Measurements from ENCODE around the gene CHCHD6. TPM values are rescaled to one million over a fixed set of nuclear protein-coding genes. Genes with fewer than 3 reads are reported as not detected.
A peak's percentile ranks its signal among the peaks of the same experiment; 100 is the strongest.

Gene CHCHD6
- total RNA-seq, 1 experiment from 2014 or later: 40.9 TPM

DNA sequence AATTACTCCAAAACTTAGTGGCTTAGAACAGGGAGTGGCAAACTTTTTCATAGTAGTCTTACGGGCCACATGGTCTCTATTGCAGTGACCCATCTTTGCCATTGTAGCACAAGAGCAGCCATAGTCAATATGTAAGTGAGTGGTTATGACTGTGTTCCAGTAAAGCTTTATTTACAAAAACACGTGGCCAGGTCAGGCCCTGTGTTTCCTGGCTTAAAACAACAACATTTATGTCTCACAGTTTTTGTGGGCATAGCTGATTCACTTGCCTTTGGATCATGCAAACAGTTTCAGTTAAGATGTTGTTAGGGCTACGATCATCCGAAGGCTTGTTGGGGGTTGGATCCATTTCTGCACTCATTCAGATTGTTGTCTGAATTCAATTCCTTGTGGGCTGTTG lies 103.8 kb downstream of the CHCHD6 start:
- Histone ChIP-seq H3K27me3 (no peaks in the 10 kb centered on the region), H3K9me3 (peaks cover 3% of the 10 kb centered on the region; the same call in 1 of the 2 replicates), H3K36me3 (no peaks in the 10 kb centered on the region), H3K4me3 (no peak overlapping the region)
- DNase-seq: peak; percentile 36

DNA sequence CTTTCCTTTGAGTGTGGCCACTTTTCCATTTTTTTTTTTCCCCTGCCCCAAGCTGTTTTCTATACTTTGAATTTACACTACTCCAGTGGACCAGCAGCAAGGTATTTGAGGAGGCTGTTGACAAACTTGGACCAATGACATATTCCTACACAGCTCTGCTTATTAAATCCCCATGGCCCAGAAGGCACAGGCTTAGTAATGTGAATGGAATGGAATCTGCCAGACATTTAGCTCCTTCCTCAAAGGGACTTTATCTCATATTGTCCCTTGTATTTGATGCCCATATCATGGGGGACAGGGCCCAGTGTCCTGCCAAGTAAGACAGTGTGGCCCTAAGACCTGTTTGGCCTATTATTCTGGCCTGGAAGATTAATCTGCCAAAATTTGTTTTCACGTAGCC lies 107.5 kb downstream of the CHCHD6 start:
- Histone ChIP-seq H3K36me3 (no peaks in the 10 kb centered on the region), H3K9me3 (no peaks in the 10 kb centered on the region), H3K4me3 (no peak overlapping the region), H3K27me3 (no peaks in the 10 kb centered on the region)
- DNase-seq: peak; percentile 27

DNA sequence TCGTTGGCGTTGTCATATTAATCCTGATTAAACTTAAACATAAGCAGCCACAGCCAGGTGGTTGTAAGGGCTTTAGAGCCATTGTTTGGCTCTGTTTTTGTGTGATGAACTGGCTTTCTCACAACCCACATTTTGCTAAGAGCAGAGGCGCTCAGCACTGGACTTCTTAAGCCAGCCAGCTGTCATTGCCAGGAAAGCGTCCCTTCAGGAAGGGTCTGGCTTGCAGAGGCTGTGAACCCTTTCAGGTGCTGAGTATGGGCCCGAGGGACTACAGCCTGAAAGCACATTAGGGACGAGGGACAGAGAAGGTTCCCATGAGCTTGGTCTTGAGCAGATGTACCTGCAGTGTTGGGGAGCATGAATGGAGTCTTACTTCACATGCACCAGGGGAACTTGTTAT lies 112.3 kb downstream of the CHCHD6 start:
- Histone ChIP-seq H3K27me3 (no peaks in the 10 kb centered on the region), H3K4me3 (no peak overlapping the region), H3K36me3 (no peaks in the 10 kb centered on the region), H3K9me3 (no peaks in the 10 kb centered on the region)
- no peak for DNase-seq

GRCh38 chr3:126816986-126817777 lies 113.1 kb downstream of the CHCHD6 start:
- no peak for DNase-seq
- no peaks in the 10 kb centered on the region for H3K9me3 ChIP-seq

DNA sequence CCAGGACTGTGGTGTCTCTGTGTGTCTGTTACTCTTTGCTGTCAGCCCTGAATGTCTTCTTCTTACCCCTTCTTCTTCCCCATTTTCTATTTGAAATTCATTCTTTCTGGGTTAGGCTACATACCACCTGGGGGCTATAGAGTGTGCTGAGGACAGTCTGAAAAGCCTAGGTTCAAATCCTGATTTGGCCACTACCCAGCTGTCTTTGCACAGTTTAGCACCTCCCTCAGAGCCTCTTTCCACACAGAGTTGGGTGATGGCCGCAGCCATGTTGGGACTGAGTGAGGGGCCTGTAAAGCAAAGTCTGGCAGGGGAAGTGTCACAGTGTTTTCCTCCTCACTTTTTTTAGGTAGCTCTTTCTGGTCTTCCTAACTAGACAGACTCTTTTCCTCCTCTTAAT lies 113.7 kb downstream of the CHCHD6 start:
- DNase-seq: no peak
- Histone ChIP-seq H3K9me3 (no peaks in the 10 kb centered on the region), H3K4me3 (no peak overlapping the region), H3K27me3 (no peaks in the 10 kb centered on the region), H3K36me3 (no peaks in the 10 kb centered on the region)

More at GRCh38 chr3:126816986-126817777, 113.1 kb downstream of the CHCHD6 start:
- Histone ChIP-seq H3K4me3 (no peak overlapping the region), H3K36me3 (no peaks in the 10 kb centered on the region), H3K27me3 (no peaks in the 10 kb centered on the region)

DNA sequence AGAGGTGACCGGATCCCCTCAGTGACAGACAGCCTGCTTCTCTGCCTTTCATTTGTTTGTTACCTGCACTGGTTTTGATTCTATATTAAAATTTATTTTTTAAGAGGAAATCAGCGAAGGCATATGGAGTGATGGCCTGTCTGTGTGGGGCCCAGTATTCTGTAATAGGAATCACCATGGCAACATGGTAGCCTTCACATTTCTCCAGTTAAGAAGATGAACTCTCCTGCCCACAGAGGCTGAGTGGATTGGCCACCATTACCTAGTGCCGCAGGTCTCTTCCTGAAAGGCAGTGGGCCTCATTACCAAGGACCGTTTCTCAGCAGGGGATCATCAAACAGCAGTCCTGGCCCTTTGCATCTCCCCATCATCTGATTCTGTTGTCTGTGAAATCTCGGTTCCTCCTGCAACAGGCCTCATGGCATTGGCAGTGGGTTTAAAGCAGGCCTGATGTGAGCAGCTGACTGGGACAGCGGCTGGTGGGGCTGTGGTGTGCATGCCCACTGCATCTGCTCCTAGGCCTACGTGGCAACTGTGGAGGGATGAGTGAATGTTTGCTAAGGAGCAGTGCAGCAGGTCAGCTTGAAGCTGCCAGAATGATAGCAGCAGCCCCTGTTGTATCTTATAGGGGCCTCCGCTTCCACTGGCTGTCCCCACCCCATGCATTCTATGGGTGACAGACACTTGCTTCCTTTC lies 114.5 kb downstream of the CHCHD6 start:
- H3K36me3 ChIP-seq: no peaks in the 10 kb centered on the region
- H3K4me3 ChIP-seq: no peak overlapping the region
- no peak for DNase-seq
- no peaks in the 10 kb centered on the region for H3K27me3 ChIP-seq
- no peaks in the 10 kb centered on the region for H3K9me3 ChIP-seq

GRCh38 chr3:126826693-126827092 lies 122.7 kb downstream of the CHCHD6 start:
- H3K4me3 ChIP-seq: no peak overlapping the region
- no peak for DNase-seq
- no peaks in the 10 kb centered on the region for H3K36me3 ChIP-seq
- H3K9me3 ChIP-seq: peaks cover 2% of the 10 kb centered on the region; the same call in 1 of the 2 replicates
- H3K27me3 ChIP-seq: no peaks in the 10 kb centered on the region

DNA sequence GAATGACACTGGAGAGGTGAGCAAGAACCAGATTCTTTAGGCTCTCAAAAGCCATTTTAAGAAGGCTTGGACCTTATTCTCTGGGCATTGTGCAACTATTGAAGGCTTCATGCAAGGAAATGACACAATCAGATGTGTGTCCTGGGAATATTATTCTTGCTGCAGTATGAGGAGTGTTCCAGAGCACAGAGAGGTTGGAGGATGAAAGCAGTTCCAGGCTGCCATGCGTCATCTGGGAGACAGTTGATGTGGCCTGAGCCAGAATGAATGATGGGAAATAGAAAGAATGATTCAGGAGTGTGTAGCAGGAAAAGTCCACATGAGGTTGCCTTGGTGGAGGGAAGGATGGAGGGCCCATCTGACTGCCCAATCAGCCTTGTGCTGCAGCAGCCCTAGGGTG lies 123.1 kb downstream of the CHCHD6 start:
- no peak for DNase-seq
- Histone ChIP-seq H3K36me3 (no peaks in the 10 kb centered on the region), H3K27me3 (no peaks in the 10 kb centered on the region), H3K4me3 (no peak overlapping the region), H3K9me3 (peaks cover 2% of the 10 kb centered on the region; the same call in 1 of the 2 replicates)

DNA sequence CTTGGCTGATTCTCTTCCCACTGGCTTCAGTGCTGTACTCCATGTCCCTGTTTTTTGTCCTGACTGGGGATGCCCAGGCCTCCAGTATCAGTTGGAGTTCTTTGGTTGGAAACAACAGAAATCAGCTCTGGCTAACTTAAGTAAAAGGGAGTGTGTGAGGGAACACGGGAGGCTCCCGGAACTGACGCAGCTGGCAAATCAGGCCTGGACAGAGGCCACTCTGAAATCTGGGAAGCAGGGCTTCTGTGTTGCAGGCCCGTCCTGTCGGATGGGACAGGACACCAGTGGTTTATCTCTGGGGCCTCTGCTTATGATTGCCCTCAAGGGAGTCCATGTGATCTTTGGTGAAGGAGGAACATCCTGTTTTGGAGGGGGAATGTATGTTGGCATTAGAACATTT lies 124.3 kb downstream of the CHCHD6 start:
- DNase-seq: no peak
- peaks cover 2% of the 10 kb centered on the region; the same call in 1 of the 2 replicates for H3K9me3 ChIP-seq
- no peaks in the 10 kb centered on the region for H3K27me3 ChIP-seq

DNA sequence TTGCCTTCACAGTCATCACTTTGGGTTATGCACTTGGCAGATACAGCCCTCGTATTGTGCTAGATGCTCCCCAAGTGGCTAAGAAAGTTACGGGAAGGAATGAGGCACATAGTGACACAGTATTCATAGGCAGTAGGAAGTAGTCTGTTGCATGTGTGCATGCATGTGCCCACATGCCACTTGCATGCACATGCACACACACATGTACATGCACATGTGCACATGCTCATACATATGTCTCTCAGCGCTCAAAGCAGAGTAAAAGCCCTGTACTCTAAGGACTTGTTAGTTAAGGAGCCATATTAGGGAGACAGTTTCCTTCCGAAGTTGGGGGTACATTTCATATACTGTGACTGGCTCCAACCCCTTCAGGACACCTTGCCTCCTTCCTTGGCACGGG lies 128.9 kb downstream of the CHCHD6 start:
- Histone ChIP-seq H3K9me3 (peaks cover 2% of the 10 kb centered on the region; the same call in 1 of the 2 replicates), H3K36me3 (no peaks in the 10 kb centered on the region)

More for the DNA sequence above, 124.3 kb downstream of the CHCHD6 start:
- Histone ChIP-seq H3K4me3 (no peak overlapping the region), H3K36me3 (no peaks in the 10 kb centered on the region)

GRCh38 chr3:126834596-126835471 lies 130.8 kb downstream of the CHCHD6 start:
- Histone ChIP-seq H3K4me3 (no peak overlapping the region), H3K36me3 (no peaks in the 10 kb centered on the region), H3K27me3 (no peaks in the 10 kb centered on the region), H3K9me3 (no peaks in the 10 kb centered on the region)
- peak; percentile 22 for DNase-seq

More for the DNA sequence above, 128.9 kb downstream of the CHCHD6 start:
- H3K4me3 ChIP-seq: no peak overlapping the region
- no peak for DNase-seq
- H3K27me3 ChIP-seq: no peaks in the 10 kb centered on the region

- Histone ChIP-seq H3K27me3 (no peaks in the 10 kb centered on the region), H3K36me3 (no peaks in the 10 kb centered on the region), H3K9me3 (no peaks in the 10 kb centered on the region), H3K4me3 (no peak overlapping the region)
- peak; percentile 29 for DNase-seq
Measured at GRCh38 chr3:126835472-126836219, 131.6 kb downstream of the CHCHD6 start.

DNA sequence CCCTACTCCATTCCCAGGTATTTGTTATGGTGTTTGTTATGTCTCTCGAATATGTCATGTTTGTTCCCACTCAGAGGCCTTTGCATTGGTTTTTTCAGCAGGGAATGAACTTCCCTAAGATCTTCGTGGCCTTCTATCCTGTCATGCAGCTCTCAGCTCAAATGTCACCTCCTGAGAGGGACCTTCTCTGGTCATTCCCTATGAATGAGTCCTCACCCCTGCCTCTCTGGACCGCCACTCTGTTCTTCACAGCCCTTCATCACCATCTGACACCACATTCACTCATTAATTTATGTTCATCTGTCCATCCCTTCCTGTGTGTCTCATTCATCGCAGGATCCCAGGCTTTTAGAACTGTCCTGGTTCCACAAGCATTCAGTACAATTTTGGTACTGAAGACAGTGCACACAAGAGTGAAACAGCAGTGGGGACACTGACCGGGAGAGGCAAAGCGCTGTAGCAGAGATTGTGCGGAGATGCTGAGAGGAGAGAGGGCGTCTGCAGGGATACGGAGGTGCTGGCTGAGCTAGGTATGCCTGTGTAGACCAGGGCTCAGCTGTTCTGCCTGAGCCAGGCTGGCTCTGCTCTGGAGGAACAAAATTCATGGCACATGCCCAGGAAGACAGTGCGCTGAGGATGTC lies 132.3 kb downstream of the CHCHD6 start:
- Histone ChIP-seq H3K36me3 (no peaks in the 10 kb centered on the region), H3K9me3 (no peaks in the 10 kb centered on the region), H3K27me3 (no peaks in the 10 kb centered on the region), H3K4me3 (no peak overlapping the region)
- DNase-seq: no peak

DNA sequence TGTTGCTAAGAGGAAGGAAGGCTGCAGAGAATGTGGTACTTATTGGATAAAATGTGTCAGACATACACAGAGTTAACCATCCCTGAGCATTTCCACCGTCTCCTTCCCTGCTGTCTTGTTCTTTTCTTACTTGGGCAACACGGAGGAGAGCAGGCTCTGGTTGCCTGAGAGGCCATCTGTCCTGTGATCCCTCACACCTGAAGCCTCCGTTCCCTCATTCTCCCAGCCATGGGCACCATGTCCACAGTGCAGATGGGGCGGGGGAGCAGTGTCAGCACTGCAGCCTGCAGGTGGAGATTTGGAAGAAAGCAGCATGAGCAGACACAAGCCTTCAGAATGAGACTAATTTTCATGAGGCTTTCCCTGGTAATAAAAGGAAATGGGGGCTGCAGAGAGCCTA lies 133.7 kb downstream of the CHCHD6 start:
- DNase-seq: no peak
- Histone ChIP-seq H3K9me3 (no peaks in the 10 kb centered on the region), H3K36me3 (no peaks in the 10 kb centered on the region), H3K27me3 (no peaks in the 10 kb centered on the region), H3K4me3 (no peak overlapping the region)

DNA sequence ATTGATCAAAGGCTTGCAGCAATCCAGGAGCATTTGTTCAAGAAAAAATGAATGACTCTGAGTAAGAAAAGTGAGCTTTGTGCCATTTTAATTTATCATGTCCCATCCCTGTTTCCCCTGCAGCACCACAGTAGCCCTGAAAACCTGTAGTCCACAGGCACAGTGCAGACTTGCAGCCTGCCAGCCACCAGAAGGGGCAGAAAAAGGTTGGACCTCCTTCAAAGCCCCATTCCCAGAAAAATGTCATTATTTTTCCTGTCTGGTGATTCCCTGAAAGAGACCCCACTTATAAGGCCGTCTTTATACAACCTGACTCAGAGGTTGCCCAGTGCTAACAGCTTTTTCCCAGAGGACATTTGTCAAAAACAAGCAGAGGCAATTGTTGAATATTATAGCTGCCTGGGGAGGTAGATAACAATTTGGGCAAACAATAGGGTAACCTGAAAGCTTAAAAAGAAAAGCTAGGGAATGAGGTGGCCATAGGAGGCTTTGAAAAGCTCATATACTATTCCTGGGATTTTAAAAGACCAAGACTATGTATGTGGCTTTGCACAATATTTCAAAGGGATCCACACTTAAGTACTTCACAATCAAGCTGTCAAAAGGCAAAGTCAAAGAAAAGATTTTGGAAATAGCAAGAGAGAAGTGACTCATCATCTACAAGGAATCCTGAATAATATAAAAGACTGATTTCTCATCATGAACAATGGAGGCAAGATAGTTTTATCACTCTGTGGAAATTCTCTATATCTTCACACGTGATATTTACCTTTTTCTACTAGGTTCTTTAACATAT lies 142.1 kb downstream of the CHCHD6 start:
- Histone ChIP-seq H3K27me3 (no peaks in the 10 kb centered on the region), H3K36me3 (no peaks in the 10 kb centered on the region), H3K9me3 (no peaks in the 10 kb centered on the region), H3K4me3 (no peak overlapping the region)
- DNase-seq: no peak
